Nucleus accumbens (tissue), 56 donors: ENCODE results near the gene DISC1.
A peak's percentile ranks its signal among the peaks of the same experiment; 100 is the strongest.
"Not testable (repeated sequence)": the region's sequence is repeated elsewhere in the genome, so short reads cannot be mapped to it uniquely, and the experiment has no call there.

Experiments used
- DNase-seq, 56 donors: peaks; one replicate each; lab custom pipeline; 2025; lab: John Stamatoyannopoulos, UW

The DISC1 gene

DNA sequence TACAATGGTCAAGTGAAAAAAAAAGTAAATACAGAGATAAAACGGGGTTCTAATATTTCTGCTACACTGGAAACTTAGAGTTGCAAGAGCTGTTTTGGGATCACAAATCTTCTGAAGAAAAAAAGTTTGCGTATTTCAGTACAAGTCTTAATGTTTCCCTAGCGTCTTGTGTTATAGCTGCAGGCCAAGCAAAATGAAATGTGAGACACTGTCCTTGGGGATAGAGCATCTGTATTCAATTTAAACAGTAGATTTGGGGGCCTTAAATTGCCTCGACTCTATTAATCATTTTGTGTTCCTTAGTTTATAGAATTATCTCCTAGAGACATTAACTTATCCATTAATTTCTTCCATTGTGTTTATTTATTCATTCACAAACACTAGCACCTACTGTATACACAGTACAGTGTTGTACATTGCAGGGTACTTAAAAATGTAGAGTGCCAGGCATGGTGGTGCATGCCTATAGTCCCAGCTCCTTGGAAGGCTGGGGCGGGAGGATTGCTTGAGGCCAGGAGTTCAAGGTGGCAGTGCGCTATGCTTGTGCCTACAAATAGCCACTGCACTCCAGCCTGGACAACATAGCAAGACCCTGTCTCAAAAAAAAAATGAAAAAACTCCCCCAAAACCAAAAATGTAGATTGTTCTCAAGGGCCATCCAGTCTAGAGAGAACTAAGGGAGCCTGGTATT lies 7.9 kb downstream of the DISC1 start:
- no peak for DNase-seq

DNA sequence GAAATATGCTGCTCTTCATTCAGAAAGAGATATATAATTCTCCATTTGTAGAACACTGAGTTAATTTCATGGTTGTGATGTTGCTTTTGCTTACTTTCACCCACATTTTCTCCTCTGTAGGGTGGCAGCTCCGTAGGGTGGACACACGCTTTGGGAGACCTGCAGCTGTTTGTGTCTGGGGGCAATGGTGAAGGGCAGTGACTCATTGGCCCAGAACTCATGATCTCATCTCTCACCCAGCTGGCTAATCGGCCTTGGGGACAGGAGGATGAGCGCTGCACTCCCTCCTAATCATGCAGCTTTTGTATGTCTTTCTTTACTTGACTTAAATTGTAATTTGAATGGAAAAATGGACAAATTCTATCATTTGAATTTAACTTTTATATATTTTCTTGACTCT lies 9.6 kb downstream of the DISC1 start:
- peak in 39 of 56 donors; percentile 7 to 70 (median 39) for DNase-seq

DNA sequence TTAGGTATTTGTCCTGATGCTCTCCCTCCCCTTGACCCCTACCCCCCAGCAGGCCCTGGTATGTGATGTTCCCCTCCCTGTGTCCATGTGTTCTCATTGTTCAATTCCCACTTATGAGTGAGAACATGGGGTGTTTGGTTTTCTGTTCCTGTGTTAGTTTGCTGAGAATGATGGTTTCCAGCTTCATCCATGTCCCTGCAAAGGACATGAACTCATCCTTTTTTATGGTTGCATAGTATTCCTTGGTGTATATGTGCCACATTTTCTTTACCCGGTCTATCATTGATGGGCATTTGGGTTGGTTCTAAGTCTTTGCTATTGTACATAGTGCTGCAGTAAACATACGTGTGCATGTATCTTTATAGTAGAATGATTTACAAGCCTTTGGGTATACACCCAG lies 10.3 kb downstream of the DISC1 start:
- not testable (repeated sequence) for DNase-seq

GRCh38 chr1:231638647-231639046 lies 12.1 kb downstream of the DISC1 start:
- no peak for DNase-seq

DNA sequence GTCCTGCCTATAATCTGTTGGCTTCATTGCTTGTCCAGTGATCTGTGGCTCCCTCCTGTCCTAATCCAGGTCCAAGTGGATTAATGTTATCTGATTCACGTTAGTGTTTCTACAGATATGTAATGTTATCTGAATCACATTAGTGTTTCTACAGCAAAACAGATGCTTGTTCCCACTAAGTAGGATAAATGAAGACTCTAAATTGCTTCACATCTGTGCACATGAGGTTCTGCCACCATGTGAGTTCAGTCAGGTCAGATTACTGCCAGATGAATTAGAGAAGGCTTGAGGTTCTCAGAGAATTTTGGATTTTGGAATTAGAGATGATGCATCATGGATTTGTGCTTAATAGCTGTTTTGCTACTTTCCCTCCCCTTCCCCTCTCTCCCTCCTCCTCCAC lies 13.2 kb downstream of the DISC1 start:
- DNase-seq = no peak

DNA sequence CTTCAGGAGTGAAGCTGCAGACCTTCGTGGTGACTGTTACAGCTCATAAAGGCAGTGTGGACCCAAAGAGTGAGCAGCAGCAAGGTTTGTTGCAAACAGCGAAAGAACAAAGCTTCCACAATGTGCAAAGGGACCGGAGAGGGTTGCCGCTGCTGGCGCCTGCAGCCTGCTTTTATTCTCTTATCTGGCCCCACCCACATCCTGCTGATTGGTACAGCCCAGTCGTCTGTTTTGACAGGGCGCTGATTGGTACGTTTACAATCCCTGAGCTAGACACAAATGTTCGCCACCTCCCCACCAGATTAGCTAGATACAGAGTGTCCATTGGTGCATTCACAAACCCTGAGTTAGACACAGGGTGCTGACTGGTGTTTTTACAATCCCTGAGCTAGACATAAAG lies 14.9 kb downstream of the DISC1 start:
- DNase-seq = not testable (repeated sequence)

GRCh38 chr1:231642061-231642460 lies 15.5 kb downstream of the DISC1 start:
- not testable (repeated sequence) for DNase-seq

DNA sequence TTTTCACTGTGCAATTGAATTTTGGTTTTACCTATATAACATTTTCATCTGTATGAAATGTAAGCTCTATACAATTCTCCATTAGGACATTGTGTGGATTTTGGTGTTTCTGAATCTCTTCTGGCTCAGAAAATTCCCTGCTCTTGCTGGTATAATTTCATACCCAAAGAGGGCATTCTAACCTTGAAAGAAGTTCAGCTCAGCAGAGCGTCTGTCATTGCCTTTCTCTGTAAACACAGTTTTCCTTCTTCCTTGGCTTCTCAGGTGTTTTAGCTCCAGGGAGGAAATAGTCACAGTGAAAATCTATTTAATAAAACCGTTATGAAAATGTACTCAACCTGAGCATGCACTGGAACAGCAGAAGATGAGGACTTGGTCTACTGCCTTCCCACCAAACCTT lies 16.0 kb downstream of the DISC1 start:
- peak in 1 of 56 donors; percentile 69 for DNase-seq

DNA sequence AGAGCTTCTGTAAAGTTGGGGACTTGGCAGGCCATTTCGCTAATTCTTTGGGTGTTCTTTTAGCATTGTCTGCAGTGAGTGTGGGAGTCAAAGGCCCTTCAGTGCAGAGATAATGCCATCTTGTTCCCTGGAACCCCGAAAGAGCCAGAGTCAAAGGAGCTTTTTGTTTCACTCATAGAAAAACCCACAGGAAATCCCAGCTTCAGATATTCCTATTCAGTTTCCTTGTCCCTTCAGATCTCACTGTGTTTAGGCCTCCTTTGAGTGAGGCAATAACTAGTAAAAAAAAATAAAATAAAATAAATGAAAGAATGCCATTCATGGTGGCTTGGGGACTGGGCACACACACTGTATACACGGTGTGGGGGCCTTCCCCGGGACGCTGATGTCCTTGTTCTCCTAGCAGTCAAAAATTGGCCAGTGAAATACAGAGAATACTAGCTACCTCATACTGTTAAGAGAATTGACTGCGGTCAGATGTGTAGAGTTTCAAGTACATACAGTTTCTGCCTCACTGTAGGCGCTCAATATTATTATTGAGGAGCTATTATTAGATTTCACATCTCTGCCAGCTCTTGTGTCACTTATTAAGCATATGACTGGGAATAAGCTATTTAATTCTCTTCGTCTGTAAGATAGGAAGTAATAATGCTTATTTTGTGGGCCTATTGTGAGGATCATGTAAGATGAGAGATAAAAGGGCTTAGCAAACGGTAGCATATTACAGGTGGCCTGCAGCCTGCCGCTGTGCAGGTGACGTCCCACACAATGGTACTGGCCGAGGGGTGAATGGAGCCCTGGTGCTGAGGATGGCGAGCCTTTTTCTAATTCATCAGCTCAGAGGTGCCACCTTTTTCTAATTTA lies 16.7 kb downstream of the DISC1 start:
- DNase-seq = peak in 42 of 56 donors; percentile 8 to 78 (median 38)

DNA sequence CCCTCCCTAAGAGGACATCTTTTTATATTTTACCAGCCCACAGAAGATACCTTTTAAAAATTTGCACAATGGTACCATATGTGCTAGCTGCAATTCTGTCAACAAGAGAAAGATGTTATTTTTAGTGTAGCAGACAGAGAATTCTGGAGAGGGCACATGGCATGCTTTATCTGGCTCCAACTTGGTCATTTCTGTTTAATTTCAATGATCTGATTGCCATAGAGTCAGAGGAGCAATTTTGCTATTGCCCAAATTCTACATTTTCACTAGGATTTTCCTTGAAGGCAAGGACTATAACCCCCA lies 17.3 kb downstream of the DISC1 start:
- no peak for DNase-seq

DNA sequence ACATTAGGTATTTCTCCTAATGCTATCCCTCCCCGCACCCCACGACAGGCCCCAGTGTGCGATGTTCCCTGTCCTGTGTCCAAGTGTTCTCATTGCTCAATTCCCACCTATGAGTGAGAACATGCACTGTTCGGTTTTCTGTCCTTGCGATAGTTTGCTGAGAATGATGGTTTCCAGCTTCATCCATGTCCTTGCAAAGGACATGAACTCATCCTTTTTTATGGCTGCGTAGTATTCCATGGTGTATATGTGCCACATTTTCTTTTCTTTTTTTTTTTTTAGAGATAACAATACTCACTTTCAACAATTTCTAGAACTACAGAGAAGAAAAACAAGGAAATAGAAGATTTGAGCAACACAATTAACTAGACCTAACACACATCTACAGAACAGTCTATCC lies 19.0 kb downstream of the DISC1 start:
- not testable (repeated sequence) for DNase-seq

DNA sequence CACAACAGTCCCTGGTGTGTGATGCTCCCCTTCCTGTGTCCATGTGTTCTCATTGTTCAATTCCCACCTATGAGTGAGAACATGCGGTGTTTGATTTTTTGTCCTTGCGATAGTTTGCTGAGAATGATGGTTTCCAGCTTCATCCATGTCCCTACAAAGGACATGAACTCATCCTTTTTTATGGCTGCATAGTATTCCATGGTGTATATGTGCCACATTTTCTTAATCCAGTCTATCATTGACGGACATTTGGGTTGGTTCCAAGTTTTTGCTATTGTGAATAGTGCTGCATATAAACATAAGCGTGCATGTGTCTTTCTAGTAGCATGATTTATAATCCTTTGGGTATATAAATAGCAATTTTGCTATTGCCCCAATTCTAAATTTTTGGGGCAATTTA lies 19.6 kb downstream of the DISC1 start:
- DNase-seq = not testable (repeated sequence)

- DNase-seq = not testable (repeated sequence)
Measured at GRCh38 chr1:231651621-231652260, 25.2 kb downstream of the DISC1 start.

DNA sequence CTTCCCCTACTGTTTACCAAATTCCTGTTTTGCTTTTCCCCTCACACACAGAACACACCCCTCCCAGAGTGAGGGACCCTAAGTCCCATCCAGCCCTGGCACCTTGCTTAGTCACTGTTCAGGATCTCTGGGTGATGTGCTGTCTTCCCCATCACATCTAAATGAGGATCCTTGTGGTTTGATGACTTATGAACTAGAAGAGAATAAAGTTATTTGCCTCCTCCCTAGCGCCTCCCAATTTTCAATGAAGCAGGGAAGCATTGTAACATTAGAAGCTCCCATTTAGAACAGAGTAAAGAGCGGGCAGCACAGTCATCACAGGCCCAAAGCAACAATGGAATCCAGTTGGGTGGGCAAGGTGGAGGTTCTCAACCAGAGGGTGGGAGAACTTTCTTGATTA lies 27.0 kb downstream of the DISC1 start:
- no peak for DNase-seq

- no peak for DNase-seq
Measured at GRCh38 chr1:231656741-231657140, 30.2 kb downstream of the DISC1 start.

DNA sequence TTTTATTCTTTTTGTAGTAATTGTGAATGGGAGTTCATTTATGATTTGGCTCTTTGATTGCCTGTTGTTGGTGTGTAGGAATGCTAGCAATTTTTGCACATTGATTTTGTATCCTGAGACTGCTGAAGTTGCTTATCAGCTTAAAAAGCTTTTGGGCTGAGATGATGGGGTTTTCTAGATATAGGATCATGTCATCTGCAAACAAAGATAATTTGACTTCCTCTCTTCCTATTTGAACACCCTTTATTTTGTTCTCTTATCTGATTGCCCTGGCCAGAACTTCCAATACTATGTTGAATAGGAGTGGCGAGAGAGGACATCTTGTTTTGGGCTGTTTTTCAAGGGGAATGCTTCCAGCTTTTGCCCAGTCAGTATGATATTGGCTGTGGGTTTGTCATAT lies 31.6 kb downstream of the DISC1 start:
- not testable (repeated sequence) for DNase-seq

GRCh38 chr1:231660198-231660597 lies 33.6 kb downstream of the DISC1 start:
- no peak for DNase-seq

DNA sequence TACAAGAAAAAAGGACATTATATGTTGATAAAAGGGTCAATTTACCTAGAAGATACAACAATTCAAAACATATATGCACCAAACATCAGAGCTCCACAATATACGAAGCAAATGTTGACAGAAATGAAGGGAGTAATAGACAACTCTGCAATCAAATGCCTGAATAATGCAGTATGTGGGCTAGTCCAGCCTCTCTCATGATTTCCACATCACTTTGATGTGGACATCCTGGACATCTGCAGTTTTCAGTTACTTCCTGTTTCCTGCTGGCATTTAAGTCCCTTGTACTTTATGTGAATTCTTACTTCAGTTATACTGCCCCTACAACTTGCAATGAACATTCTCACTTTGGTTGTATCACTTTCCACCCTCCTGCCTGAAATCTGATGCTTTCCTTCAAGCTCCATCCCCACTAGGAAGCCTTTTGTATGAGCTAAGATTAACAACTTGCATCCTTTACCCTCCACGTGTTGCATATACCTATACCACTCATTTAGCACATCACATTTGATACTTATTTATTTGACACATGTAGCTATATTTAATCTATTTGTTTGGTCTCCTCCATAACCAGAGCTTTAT lies 36.7 kb downstream of the DISC1 start:
- no peak for DNase-seq

DNA sequence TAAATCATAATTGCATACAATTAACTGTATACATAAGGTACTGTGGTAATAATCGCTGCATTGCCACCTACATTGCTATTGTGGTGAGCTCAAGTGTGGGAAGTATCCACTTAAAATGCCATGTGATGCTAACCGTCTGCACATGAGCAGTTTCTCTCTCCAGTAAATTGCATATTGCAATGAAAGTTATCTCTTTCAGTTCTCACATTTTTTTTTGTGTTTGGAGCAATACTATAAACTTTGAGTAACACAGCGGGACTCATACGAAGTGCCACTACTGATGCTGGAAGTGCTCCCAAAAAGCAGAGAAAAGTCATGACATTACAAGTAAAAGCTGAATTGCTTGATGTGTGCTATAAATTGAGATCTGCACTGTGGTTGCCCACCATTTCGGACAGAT lies 38.5 kb downstream of the DISC1 start:
- no peak for DNase-seq

GRCh38 chr1:231665726-231666125 lies 39.1 kb downstream of the DISC1 start:
- no peak for DNase-seq

- no peak for DNase-seq
Measured at GRCh38 chr1:231666220-231666936, 39.8 kb downstream of the DISC1 start.
